ENCODE data around the gene TOR2A. TPM values are rescaled to one million over a fixed set of nuclear protein-coding genes. Genes with fewer than 3 reads are reported as not detected.

The TOR2A gene
- total RNA-seq, 4 donors from 2014 or later, result 8.9 to 23.1 (median 14.2) TPM

DNA sequence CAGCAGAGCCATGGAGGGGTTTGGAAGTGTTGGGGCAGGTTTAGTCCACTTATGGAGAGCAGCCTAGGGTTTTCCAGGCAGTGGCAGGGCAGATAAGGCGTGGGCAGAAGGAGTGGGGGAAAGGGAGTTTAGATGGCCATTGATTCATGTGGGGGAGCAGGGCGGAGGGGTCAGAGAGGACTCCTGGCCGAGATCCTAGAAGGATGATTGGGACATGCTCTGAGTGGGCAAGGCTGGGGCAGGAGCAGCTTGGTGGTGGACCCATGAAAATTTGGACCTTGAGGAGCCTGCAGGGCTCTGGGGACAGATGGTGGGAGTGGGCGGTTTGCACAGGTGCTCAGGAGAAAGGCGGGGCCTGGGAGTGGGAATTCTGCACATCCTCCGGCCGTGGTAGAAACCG lies 18.1 kb upstream of the TOR2A start:
- Histone ChIP-seq H3K27ac (no peak overlapping the region), H3K27me3 (peaks cover 5% of the 10 kb centered on the region), H3K9me3 (no peaks in the 10 kb centered on the region), H3K4me1 (peaks cover 10 to 26% of the 10 kb centered on the region in 2 donors), H3K36me3 (peaks cover 0 to 3% of the 10 kb centered on the region in 2 donors), H3K4me3 (replicated peaks in 1 of 3) (no peak overlapping the region)
- TF ChIP-seq, protein P1, sequence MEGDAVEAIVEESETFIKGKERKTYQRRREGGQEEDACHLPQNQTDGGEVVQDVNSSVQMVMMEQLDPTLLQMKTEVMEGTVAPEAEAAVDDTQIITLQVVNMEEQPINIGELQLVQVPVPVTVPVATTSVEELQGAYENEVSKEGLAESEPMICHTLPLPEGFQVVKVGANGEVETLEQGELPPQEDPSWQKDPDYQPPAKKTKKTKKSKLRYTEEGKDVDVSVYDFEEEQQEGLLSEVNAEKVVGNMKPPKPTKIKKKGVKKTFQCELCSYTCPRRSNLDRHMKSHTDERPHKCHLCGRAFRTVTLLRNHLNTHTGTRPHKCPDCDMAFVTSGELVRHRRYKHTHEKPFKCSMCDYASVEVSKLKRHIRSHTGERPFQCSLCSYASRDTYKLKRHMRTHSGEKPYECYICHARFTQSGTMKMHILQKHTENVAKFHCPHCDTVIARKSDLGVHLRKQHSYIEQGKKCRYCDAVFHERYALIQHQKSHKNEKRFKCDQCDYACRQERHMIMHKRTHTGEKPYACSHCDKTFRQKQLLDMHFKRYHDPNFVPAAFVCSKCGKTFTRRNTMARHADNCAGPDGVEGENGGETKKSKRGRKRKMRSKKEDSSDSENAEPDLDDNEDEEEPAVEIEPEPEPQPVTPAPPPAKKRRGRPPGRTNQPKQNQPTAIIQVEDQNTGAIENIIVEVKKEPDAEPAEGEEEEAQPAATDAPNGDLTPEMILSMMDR (IDR thresholded peaks at IDR 0.05), result no peak
- no peak for TF ChIP-seq POLR2A (IDR thresholded peaks at IDR 0.05)
- intact Hi-C loops (cut with DNase I), result no loop called here
- DNase-seq, result no peak
- 70 to 74% methylated on average over 8 of the region's 8 CpGs for WGBS, 2 donors

DNA sequence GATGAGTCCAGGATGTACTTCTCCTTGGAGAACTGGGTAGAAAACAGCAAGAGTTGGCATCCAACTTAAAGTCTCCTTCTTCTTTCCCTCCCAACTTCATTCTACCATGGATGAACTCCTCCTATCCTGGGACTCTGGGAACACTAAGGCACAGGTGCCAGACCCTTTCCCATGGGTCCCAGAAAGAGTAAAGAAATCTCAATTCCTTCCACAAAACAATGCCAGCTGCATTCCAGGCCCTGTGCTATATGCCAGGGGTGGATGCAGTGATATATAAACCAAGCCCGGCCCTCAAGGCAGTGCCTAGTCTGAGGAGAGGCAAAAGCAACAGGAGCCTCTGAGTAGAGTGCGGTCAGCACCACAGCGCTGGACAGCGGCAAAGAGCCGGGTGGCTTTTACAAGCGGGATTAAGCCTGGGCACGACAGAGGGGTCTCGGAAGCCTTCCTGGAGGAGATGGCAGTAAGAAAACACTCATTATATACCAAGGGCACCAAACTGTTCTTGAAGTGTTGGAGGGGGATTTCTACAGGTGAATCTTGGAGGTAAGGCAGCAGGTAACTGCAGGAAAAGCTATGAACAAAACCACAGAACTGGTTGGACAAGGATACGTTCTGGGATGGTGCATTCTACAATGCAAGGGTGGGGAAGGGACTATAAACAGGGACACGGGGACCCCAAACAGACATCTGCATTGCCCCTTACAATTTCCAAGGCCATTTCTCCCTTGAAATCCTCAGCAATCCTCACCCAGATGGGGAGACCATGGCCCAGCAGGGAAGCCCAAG lies 16.4 kb upstream of the TOR2A start:
- H3K27ac ChIP-seq, result no peak overlapping the region
- TF ChIP-seq POLR2A (IDR thresholded peaks at IDR 0.05), result no peak
- TF ChIP-seq, protein P1 (IDR thresholded peaks at IDR 0.05), result no peak
- no peaks in the 10 kb centered on the region for H3K9me3 ChIP-seq
- no peak overlapping the region for H3K4me3 ChIP-seq (replicated peaks in 1 of 3)
- WGBS, 2 donors, result 30 to 32% methylated on average over 9 to 10 of the region's 10 CpGs
- peaks cover 0 to 14% of the 10 kb centered on the region in 2 donors for H3K4me1 ChIP-seq
- H3K27me3 ChIP-seq, result peaks cover 5% of the 10 kb centered on the region
- DNase-seq, result peak in 1 of 2 donors; percentile 41
- peaks cover 0 to 3% of the 10 kb centered on the region in 2 donors for H3K36me3 ChIP-seq
- intact Hi-C loops (cut with DNase I), result no loop called here

DNA sequence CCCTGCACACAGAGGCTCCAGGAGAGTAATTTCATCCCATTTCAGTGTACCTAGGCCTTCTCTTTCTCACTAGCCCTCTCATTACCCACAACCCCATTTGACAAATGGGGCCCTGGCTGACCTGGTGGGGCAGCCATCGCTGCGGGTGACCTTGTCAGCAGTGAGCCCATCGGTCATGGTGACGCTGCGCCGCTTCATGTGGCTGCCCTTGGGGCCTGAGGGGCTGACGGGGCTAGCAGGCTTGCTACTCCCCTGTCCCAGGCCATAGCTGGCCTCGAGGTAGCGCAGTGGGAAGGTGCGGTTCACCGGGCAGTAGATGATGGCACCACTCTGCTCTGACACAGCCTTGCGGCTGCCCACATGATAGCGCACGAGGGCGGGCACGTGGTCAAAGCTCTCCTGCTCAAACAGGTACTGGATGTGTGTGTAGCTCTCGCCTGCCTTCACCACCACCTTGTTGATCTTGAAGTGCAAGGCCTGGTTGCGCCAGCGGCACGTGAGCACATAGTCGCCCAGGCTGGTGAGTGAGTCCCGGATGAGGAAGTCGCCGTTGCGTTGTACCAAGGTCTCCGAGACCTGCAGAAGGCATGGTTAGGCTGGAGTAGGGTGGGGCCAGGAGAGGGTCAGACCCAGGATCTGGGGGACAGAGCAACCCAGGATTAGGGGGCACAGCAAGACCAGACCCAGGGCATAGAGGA lies 14.1 kb upstream of the TOR2A start:
- Histone ChIP-seq H3K27me3 (no peaks in the 10 kb centered on the region), H3K9me3 (no peaks in the 10 kb centered on the region), H3K36me3 (peaks cover 0 to 6% of the 10 kb centered on the region in 2 donors), H3K27ac (no peak overlapping the region), H3K4me3 (replicated peaks in 1 of 3) (no peak overlapping the region), H3K4me1 (peaks cover 0 to 1% of the 10 kb centered on the region in 2 donors)
- TF ChIP-seq POLR2A (IDR thresholded peaks at IDR 0.05), result no peak
- TF ChIP-seq, protein P1 (IDR thresholded peaks at IDR 0.05), result no peak
- intact Hi-C loops (cut with DNase I), result no loop called here
- DNase-seq, result no peak
- 89 to 94% methylated on average over 22 to 26 of the region's 26 CpGs for WGBS, 2 donors

DNA sequence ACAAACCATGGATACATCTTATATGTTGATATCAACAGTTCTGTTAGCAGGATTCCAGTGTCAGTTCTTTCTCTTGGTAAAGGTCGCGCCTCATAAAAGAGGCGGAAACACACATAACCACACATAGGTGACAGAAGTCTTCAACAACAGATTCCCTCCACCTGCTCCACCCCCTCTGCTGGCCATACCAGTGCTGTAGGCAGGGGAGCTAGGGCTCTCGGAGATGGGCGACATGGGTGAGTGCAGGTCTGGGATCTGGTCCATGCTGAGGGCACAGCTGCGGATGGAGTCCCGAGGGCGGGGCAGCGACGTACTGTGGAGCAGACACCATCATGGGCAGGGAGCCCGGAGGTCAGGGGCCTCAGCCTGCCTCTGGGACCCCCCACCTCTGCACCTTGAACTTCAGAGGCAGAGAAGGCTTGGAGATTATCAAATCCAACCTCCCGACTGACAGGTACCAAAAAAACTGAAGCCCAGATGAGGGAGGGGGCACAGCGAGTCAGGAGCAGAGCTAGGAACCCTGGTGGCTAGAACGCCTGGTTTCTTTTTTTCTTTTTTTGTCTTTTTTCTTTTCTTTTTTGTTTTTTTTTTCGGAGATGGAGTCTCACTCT lies 12.0 kb upstream of the TOR2A start:
- Histone ChIP-seq H3K27me3 (no peaks in the 10 kb centered on the region), H3K36me3 (peaks cover 0 to 15% of the 10 kb centered on the region in 2 donors)

More for the DNA sequence above, 12.0 kb upstream of the TOR2A start:
- no peak for DNase-seq
- Histone ChIP-seq H3K27ac (no peak overlapping the region), H3K4me1 (peaks cover 2% of the 10 kb centered on the region in 2 donors), H3K4me3 (replicated peaks in 1 of 3) (no peak overlapping the region), H3K9me3 (no peaks in the 10 kb centered on the region)
- TF ChIP-seq, protein P1 (IDR thresholded peaks at IDR 0.05), result no peak
- no peak for TF ChIP-seq POLR2A (IDR thresholded peaks at IDR 0.05)
- 62 to 67% methylated on average over 10 to 15 of the region's 15 CpGs for WGBS, 2 donors
- intact Hi-C loops (cut with DNase I), result no loop called here

Measured in thyroid gland (tissue), 4 donors.